GM23338 (cell line): ENCODE data around the gene KRT12. TPM values are rescaled to one million over a fixed set of nuclear protein-coding genes. Genes with fewer than 3 reads are reported as not detected.

Experiments used
- ATAC-seq: fragments of 200-7000 bp; cut with Tn5 transposase; 3 replicates; pipeline ENCODE4 v1.9.1; 2020
- DNase-seq: peaks from one replicate; pipeline ENCODE4 v3.0.0-alpha.2; 2015; ENCODE audit warnings: low spot score
- H2AFZ ChIP-seq: fragments of 200-600 bp; sonication (generic); 2 replicates; pipeline ENCODE4 v1.8.0; 2016; ENCODE audit warnings: antibody characterized with exemption, mild to moderate bottlenecking, moderate library complexity
- H3F3A ChIP-seq: fragments of 200-600 bp; sonication (generic); replicated peaks from 2 replicates; pipeline ENCODE4 v1.8.0; 2017; ENCODE audit warnings: antibody characterized with exemption, mixed run types, low read depth
- H3K27ac ChIP-seq: fragments of 200-600 bp; sonication (generic); 2 replicates; pipeline ENCODE4 v1.6.1; 2016; ENCODE audit warnings: low read depth
- H3K27me3 ChIP-seq: fragments of 200-600 bp; sonication (generic); 2 replicates; pipeline ENCODE4 v1.8.0; 2016; ENCODE audit warnings: mild to moderate bottlenecking, mixed run types, moderate library complexity; ENCODE audit not compliant: insufficient read depth
- H3K36me3 ChIP-seq: fragments of 200-600 bp; sonication (generic); 2 replicates; pipeline ENCODE4 v1.8.0; 2016; ENCODE audit warnings: mild to moderate bottlenecking; ENCODE audit not compliant: insufficient read depth
- H3K4me1 ChIP-seq: fragments of 200-600 bp; sonication (generic); 2 replicates; pipeline ENCODE4 v1.8.0; 2016; ENCODE audit warnings: mild to moderate bottlenecking, moderate library complexity; ENCODE audit not compliant: insufficient read depth
- H3K4me2 ChIP-seq: fragments of 200-600 bp; sonication (generic); 2 replicates; pipeline ENCODE4 v1.7.1; 2017; ENCODE audit warnings: mixed run types
- H3K4me3 ChIP-seq: fragments of 200-600 bp; sonication (generic); 2 replicates; pipeline ENCODE4 v1.6.1; 2016; ENCODE audit warnings: mixed run types
- H3K79me2 ChIP-seq: fragments of 200-600 bp; sonication (generic); replicated peaks from 2 replicates; pipeline ENCODE4 v1.8.0; 2017; ENCODE audit warnings: mild to moderate bottlenecking; ENCODE audit not compliant: insufficient read depth
- H3K9me2 ChIP-seq: fragments of 200-600 bp; sonication (generic); 2 replicates; pipeline ENCODE4 v1.8.0; 2017; ENCODE audit not compliant: insufficient read depth
- H4K20me1 ChIP-seq: fragments of 200-600 bp; sonication (generic); replicated peaks from 2 replicates; pipeline ENCODE4 v1.8.0; 2017; ENCODE audit warnings: mild to moderate bottlenecking; ENCODE audit not compliant: insufficient read depth
- H3K27ac Mint-ChIP-seq: 2 replicates; pipeline ENCODE4 v1.8.0; 2020; ENCODE audit warnings: inconsistent platforms, mild to moderate bottlenecking, moderate library complexity, mixed read lengths
- H3K27me3 Mint-ChIP-seq: 3 replicates; pipeline ENCODE4 v1.8.0; 2022; ENCODE audit warnings: low read depth, mild to moderate bottlenecking, moderate library complexity, mixed read lengths, inconsistent platforms; ENCODE audit not compliant: insufficient read depth, poor library complexity
- H3K36me3 Mint-ChIP-seq: 3 replicates; pipeline ENCODE4 v1.8.0; 2021; ENCODE audit warnings: low read depth, mild to moderate bottlenecking, inconsistent platforms, moderate library complexity, mixed read lengths
- H3K4me1 Mint-ChIP-seq: 3 replicates; pipeline ENCODE4 v1.8.0; 2020; ENCODE audit warnings: mild to moderate bottlenecking, inconsistent platforms, mixed read lengths
- H3K4me3 Mint-ChIP-seq: 3 replicates; pipeline ENCODE4 v1.8.0; 2021; ENCODE audit warnings: moderate library complexity, mild to moderate bottlenecking, inconsistent platforms, mixed read lengths
- H3K9me3 Mint-ChIP-seq: 3 replicates; pipeline ENCODE4 v1.8.0; 2020; ENCODE audit warnings: moderate library complexity, mild to moderate bottlenecking, inconsistent platforms, mixed read lengths
- CREB1 ChIP-seq: fragments of 250-450 bp; sonication (Bioruptor Pico); IDR thresholded peaks from 2 replicates; pipeline ENCODE4 v1.5.0; 2020; ENCODE audit warnings: low read depth, mild to moderate bottlenecking, moderate library complexity
- CTCF ChIP-seq, 2 experiments: fragments of 200-600 bp in 1 of 2; sonication (generic) in 1 of 2; conservative IDR thresholded peaks; 2 replicates each; pipeline versions ENCODE4 v1.5.1 to v1.6.1; 2016 to 2017; ENCODE audit warnings: antibody characterized with exemption in 2 of 2, low read depth in 2 of 2, mild to moderate bottlenecking in 2 of 2, moderate library complexity in 1 of 2
- ETS1 ChIP-seq: IDR thresholded peaks from 2 replicates; pipeline ENCODE4 v1.6.1; 2016; ENCODE audit warnings: antibody characterized with exemption
- EZH2 ChIP-seq: fragments of 200-600 bp; sonication (generic); IDR thresholded peaks from one replicate; pipeline ENCODE4 v1.8.0; 2017; ENCODE audit warnings: antibody characterized with exemption, mild to moderate bottlenecking, low read depth; ENCODE audit not compliant: unreplicated experiment
- EZH2phosphoT487 ChIP-seq: fragments of 200-600 bp; sonication (generic); IDR thresholded peaks from one replicate; pipeline ENCODE4 v1.8.1; 2018; ENCODE audit warnings: antibody characterized with exemption; ENCODE audit not compliant: unreplicated experiment
- JUNB ChIP-seq: IDR thresholded peaks from one replicate; pipeline ENCODE4 v1.6.1; 2016; ENCODE audit warnings: antibody characterized with exemption; ENCODE audit not compliant: unreplicated experiment
- NANOG ChIP-seq: IDR thresholded peaks from 2 replicates; pipeline ENCODE4 v1.6.1; 2016; ENCODE audit warnings: antibody characterized with exemption, borderline replicate concordance
- POLR2AphosphoS5 ChIP-seq: IDR thresholded peaks from 2 replicates; pipeline ENCODE4 v1.6.1; 2016; ENCODE audit warnings: antibody characterized with exemption, low read depth
- REST ChIP-seq: IDR thresholded peaks from one replicate; pipeline ENCODE4 v1.6.1; 2018; ENCODE audit warnings: antibody characterized with exemption; ENCODE audit not compliant: unreplicated experiment
- STAT1 ChIP-seq: IDR thresholded peaks from one replicate; pipeline ENCODE4 v1.6.1; 2016; ENCODE audit warnings: antibody characterized with exemption; ENCODE audit not compliant: unreplicated experiment
- ZNF114 ChIP-seq: fragments of 250-450 bp; sonication (Bioruptor Pico); IDR thresholded peaks from 2 replicates; pipeline ENCODE4 v1.5.0; 2020; ENCODE audit warnings: mild to moderate bottlenecking, moderate library complexity
- ZNF331 ChIP-seq: fragments of 250-450 bp; sonication (Bioruptor Pico); IDR thresholded peaks from 2 replicates; pipeline ENCODE4 v1.5.0; 2020; ENCODE audit warnings: low read depth, mild to moderate bottlenecking, moderate library complexity
- ZNF462 ChIP-seq: fragments of 250-450 bp; sonication (Bioruptor Pico); IDR thresholded peaks from 2 replicates; pipeline ENCODE4 v1.5.0; 2020; ENCODE audit warnings: mild to moderate bottlenecking, moderate library complexity
- polyA plus RNA-seq: library from polyadenylated mRNA; unstranded; fragments of >200 nt; fragmentation: Nextera tagmentation; extraction: Ambion mirVana; gene quantifications from 2 replicates; pipeline ENCODE4 v1.2.1, GENCODE V29; 2016
- total RNA-seq: library from RNA; depleted of rRNA; stranded (reverse); fragments of >200 nt; shearing (Covaris generic); gene quantifications from 2 replicates; pipeline ENCODE4 v1.2.3, GENCODE V29; 2014

KRT12 gene
- total and polyA plus RNA-seq, 2 experiments from 2014 or later: not detected

- peaks cover 3% of the 10 kb centered on the region for H3K27me3 Mint-ChIP-seq
Measured at GRCh38 chr17:40888196-40888720, 21.2 kb upstream of the KRT12 start.

More at GRCh38 chr17:40888196-40888720, 21.2 kb upstream of the KRT12 start:
- no peaks in the 10 kb centered on the region for H4K20me1 ChIP-seq
- H3K27me3 ChIP-seq: no peaks in the 10 kb centered on the region
- H3K4me2 ChIP-seq: no peak overlapping the region
- no peak overlapping the region for H3K27ac ChIP-seq
- no peaks in the 10 kb centered on the region for H3F3A ChIP-seq
- no peaks in the 10 kb centered on the region for H3K9me2 ChIP-seq
- no peaks in the 10 kb centered on the region for H3K36me3 ChIP-seq
- Mint-ChIP-seq H3K27ac (no peak overlapping the region), H3K9me3 (no peaks in the 10 kb centered on the region), H3K36me3 (no peaks in the 10 kb centered on the region), H3K4me3 (no peak overlapping the region), H3K4me1 (no peaks in the 10 kb centered on the region)
- ATAC-seq: no peak
- no peak overlapping the region for H3K4me3 ChIP-seq
- DNase-seq: no peak
- no peak overlapping the region for H2AFZ ChIP-seq
- H3K4me1 ChIP-seq: no peaks in the 10 kb centered on the region
- TF ChIP-seq ETS1: no peak
- no peak for TF ChIP-seq EZH2phosphoT487
- TF ChIP-seq POLR2AphosphoS5: no peak
- no peak for TF ChIP-seq ZNF331 (CRISPR knock-in tag)
- TF ChIP-seq CTCF (conservative IDR thresholded peaks at IDR 0.05; ENCODE audit: low read depth in 2 of 2): no peak
- TF ChIP-seq ZNF114: no peak
- no peak for TF ChIP-seq NANOG
- TF ChIP-seq JUNB: no peak
- no peak for TF ChIP-seq ZNF462 (CRISPR knock-in tag)
- TF ChIP-seq STAT1: no peak
- TF ChIP-seq EZH2: no peak
- no peak for TF ChIP-seq CREB1 (CRISPR knock-in tag)
- TF ChIP-seq REST: no peak
- H3K79me2 ChIP-seq: no peaks in the 10 kb centered on the region
